Measurements from ENCODE around the gene MIPEP.

GRCh38 chr13:23794267-23795161, 94.7 kb downstream of the MIPEP start:
- TF ChIP-seq ZNF548 (tag by site-specific recombination; IDR thresholded peaks at IDR 0.05) (no peak), CTCF (tag by site-specific recombination; IDR thresholded peaks at IDR 0.05) (no peak), ZNF394 (tag by site-specific recombination; IDR thresholded peaks at IDR 0.05; ENCODE audit: borderline replicate concordance) (no peak), ZNF426 (tag by site-specific recombination; IDR thresholded peaks at IDR 0.05) (no peak), TSHZ1 (tag by site-specific recombination; IDR thresholded peaks at IDR 0.05; ENCODE audit: borderline replicate concordance) (no peak), ZBTB1 (tag by site-specific recombination; IDR thresholded peaks at IDR 0.05) (no peak), ZBTB7A (tag by site-specific recombination; IDR thresholded peaks at IDR 0.05; ENCODE audit: low read depth) (no peak), TCF7L2 (IDR thresholded peaks at IDR 0.05; ENCODE audit: borderline replicate concordance, low read depth, low read length) (no peak)

Data from HEK293 (cell line).